Natural killer cell (primary cell): ENCODE data around the gene PAAF1. TPM values are rescaled to one million over a fixed set of nuclear protein-coding genes. Genes with fewer than 3 reads are reported as not detected.

Source experiments
- ATAC-seq, 3 donors: fragments of 150-1000 bp in 2 of 3; fragments of 200-7000 bp in 1 of 3; cut with Tn5 transposase; 1 replicate in 1 of 3; 2 replicates in 2 of 3; pipeline ENCODE4 v1.10.0; 2021; ENCODE audit warnings: mild to moderate bottlenecking in 2 of 3, moderate library complexity in 2 of 3
- DNase-seq, 2 donors: peaks; one replicate each; pipeline versions ENCODE4 v3.0.0 to v3.0.0-alpha.2; 2013 to 2021; ENCODE audit warnings: mixed read lengths in 1 of 2
- H3K27ac ChIP-seq: one replicate; pipeline ENCODE4 v1.5.1; 2013; ENCODE audit warnings: mild to moderate bottlenecking, low read length
- H3K27me3 ChIP-seq: one replicate; pipeline ENCODE4 v1.6.1; 2013; ENCODE audit warnings: low read length; ENCODE audit not compliant: control insufficient read depth, insufficient read depth
- H3K36me3 ChIP-seq: one replicate; pipeline ENCODE4 v1.6.1; 2013; ENCODE audit warnings: low read length; ENCODE audit not compliant: control insufficient read depth, insufficient read depth
- H3K4me1 ChIP-seq: one replicate; pipeline ENCODE4 v1.6.1; 2013; ENCODE audit warnings: low read length; ENCODE audit not compliant: control insufficient read depth, insufficient read depth
- H3K4me3 ChIP-seq: one replicate; pipeline ENCODE4 v1.5.1; 2013; ENCODE audit warnings: low read length
- H3K9me3 ChIP-seq: one replicate; pipeline ENCODE4 v1.6.1; 2013; ENCODE audit warnings: low read length; ENCODE audit not compliant: control insufficient read depth, insufficient read depth
- H3K27ac Mint-ChIP-seq, 2 donors: one replicate each; pipeline ENCODE4 v1.8.0; 2022; ENCODE audit warnings: mild to moderate bottlenecking in 2 of 2, mixed read lengths in 2 of 2, moderate library complexity in 1 of 2
- H3K27me3 Mint-ChIP-seq, 2 donors: one replicate each; pipeline ENCODE4 v1.8.0; 2022; ENCODE audit warnings: low read depth in 2 of 2, mixed read lengths in 2 of 2
- H3K36me3 Mint-ChIP-seq: one replicate; pipeline ENCODE4 v1.8.0; 2022; ENCODE audit warnings: mixed read lengths
- H3K4me1 Mint-ChIP-seq, 2 donors: one replicate each; pipeline ENCODE4 v1.8.0; 2022; ENCODE audit warnings: mixed read lengths in 2 of 2
- H3K4me3 Mint-ChIP-seq: one replicate; pipeline ENCODE4 v1.8.0; 2022; ENCODE audit warnings: mild to moderate bottlenecking, moderate library complexity, mixed read lengths
- H3K9me3 Mint-ChIP-seq, 2 donors: one replicate each; pipeline ENCODE4 v1.8.0; 2022; ENCODE audit warnings: mixed read lengths in 2 of 2
- WGBS: methylation state at CpG from one replicate; pipeline ENCODE4 v1.1.7; 2013; ENCODE audit warnings: missing lambda C conversion rate; ENCODE audit not compliant: insufficient coverage; 5-methylcytosine and 5-hydroxymethylcytosine counted together
- intact Hi-C: fragments of 100-400 bp; cut with micrococcal nuclease; formaldehyde crosslinking; loops from one replicate; pipeline ENCODE4 v1.14.2; 2022
- total RNA-seq, 4 donors: library from RNA; stranded (reverse); fragments of 120-200 nt in 1 of 4; gene quantifications; one replicate each; pipeline versions ENCODE4 v1.2.3 to v1.2.4, GENCODE V29; 2013 to 2022
- TF ChIP-seq, protein P1 (sequence below): fragments of 200-600 bp; IDR thresholded peaks from one replicate; pipeline ENCODE4 v1.8.0; 2022; ENCODE audit warnings: antibody characterized with exemption

The PAAF1 gene
- total RNA-seq, 3 donors from 2014 or later (not counting 1 experiment from before 2014, with no cell fraction given) = 12.0 to 14.9 (median 13.7) TPM

DNA sequence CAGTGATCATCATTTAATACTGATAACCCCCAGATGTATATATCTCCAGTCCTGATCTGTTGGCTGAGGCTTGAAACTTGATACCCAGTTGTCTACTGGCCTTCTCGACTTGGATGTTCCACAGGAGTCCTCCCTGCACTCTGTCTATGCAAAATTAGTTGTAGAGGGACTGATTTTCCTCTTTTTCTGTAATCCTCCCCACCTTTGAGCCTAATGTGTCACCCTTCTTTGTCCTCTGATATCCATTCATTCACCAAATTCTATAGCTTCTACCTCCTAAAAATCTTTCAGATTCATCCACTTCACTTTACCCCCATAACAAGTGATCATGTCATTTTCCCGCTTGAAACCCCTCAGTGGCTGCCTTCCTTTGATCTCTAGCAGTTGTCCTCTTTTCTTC is 16.6 kb upstream of the PAAF1 start:
- no peak overlapping the region for H3K4me3 ChIP-seq
- no peaks in the 10 kb centered on the region for H3K4me1 ChIP-seq
- H3K9me3 ChIP-seq = no peaks in the 10 kb centered on the region
- ATAC-seq = no peak
- H3K27ac ChIP-seq = no peak overlapping the region
- intact Hi-C loops = no loop called here
- Mint-ChIP-seq H3K4me1 (no peaks in the 10 kb centered on the region), H3K36me3 (peaks cover 7% of the 10 kb centered on the region), H3K27me3 (no peaks in the 10 kb centered on the region), H3K4me3 (no peak overlapping the region), H3K9me3 (no peaks in the 10 kb centered on the region), H3K27ac (no peak overlapping the region)
- peaks cover 8% of the 10 kb centered on the region for H3K36me3 ChIP-seq
- TF ChIP-seq, protein P1, sequence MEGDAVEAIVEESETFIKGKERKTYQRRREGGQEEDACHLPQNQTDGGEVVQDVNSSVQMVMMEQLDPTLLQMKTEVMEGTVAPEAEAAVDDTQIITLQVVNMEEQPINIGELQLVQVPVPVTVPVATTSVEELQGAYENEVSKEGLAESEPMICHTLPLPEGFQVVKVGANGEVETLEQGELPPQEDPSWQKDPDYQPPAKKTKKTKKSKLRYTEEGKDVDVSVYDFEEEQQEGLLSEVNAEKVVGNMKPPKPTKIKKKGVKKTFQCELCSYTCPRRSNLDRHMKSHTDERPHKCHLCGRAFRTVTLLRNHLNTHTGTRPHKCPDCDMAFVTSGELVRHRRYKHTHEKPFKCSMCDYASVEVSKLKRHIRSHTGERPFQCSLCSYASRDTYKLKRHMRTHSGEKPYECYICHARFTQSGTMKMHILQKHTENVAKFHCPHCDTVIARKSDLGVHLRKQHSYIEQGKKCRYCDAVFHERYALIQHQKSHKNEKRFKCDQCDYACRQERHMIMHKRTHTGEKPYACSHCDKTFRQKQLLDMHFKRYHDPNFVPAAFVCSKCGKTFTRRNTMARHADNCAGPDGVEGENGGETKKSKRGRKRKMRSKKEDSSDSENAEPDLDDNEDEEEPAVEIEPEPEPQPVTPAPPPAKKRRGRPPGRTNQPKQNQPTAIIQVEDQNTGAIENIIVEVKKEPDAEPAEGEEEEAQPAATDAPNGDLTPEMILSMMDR = no peak
- 76% methylated on average over 2 of the region's 2 CpGs for WGBS
- no peak for DNase-seq
- H3K27me3 ChIP-seq = no peaks in the 10 kb centered on the region

DNA sequence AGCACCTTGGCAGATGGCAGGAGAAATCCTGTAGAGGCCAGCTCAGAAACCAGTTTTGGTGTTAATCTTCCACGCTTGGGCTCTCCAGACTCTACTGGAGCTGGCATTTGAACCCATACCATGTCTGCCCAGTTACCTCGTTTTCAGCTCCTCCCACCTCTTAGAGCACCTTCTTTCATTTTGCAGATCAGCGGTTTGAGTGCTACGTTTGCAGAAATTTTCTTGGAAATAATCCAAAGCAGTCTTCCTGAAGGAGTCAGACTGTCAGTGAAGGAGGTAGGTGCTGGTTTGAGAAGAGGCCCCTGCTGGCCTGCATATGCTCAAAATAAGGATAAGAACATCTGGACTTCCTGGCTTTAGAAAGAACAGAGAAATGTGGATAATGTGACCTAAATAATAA is 13.8 kb upstream of the PAAF1 start:
- DNase-seq (no peak), ATAC-seq (no peak)
- H3K27me3 Mint-ChIP-seq = no peaks in the 10 kb centered on the region
- no peaks in the 10 kb centered on the region for H3K9me3 ChIP-seq
- peak overlapping the region in 1 of 2 donors; percentile 11 for H3K27ac Mint-ChIP-seq
- no peak overlapping the region for H3K27ac ChIP-seq
- H3K36me3 Mint-ChIP-seq = peaks cover 7% of the 10 kb centered on the region
- TF ChIP-seq, protein P1 = no peak
- no peaks in the 10 kb centered on the region for H3K4me1 ChIP-seq
- no peaks in the 10 kb centered on the region for H3K27me3 ChIP-seq
- H3K36me3 ChIP-seq = peaks cover 8% of the 10 kb centered on the region
- no peaks in the 10 kb centered on the region for H3K9me3 Mint-ChIP-seq
- H3K4me1 Mint-ChIP-seq = no peaks in the 10 kb centered on the region
- intact Hi-C loops = no loop called here
- no peak overlapping the region for H3K4me3 ChIP-seq
- H3K4me3 Mint-ChIP-seq = no peak overlapping the region
- 95% methylated on average over 4 of the region's 4 CpGs for WGBS

DNA sequence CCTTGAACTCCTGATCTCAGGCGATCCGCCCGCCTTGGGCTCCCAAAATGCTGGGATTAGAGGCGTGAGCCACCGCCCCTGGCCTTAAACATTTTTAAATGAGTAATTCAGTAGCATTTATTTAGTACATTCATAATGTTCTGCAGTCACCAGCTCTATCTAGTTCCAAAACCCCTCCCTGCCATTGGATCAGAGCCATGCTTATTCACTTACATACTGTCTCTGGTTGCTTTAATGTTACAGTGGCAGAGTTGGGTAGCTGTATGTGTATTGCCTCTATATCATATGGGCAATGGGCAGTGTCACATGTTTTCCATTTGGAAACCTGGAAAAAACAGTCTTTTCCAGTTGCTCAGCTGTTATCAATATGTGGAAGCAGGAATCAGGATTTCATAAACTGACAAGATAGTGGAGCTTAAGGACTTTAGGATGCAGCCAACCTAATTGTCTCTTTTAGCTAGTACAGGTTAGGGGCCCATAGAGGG is 10.7 kb upstream of the PAAF1 start:
- Mint-ChIP-seq H3K27me3 (no peaks in the 10 kb centered on the region), H3K4me1 (no peaks in the 10 kb centered on the region), H3K9me3 (no peaks in the 10 kb centered on the region), H3K4me3 (no peak overlapping the region), H3K36me3 (no peaks in the 10 kb centered on the region), H3K27ac (no peak overlapping the region)
- DNase-seq (no peak), ATAC-seq (no peak)
- Histone ChIP-seq H3K27me3 (no peaks in the 10 kb centered on the region), H3K4me1 (no peaks in the 10 kb centered on the region), H3K36me3 (no peaks in the 10 kb centered on the region), H3K4me3 (no peak overlapping the region), H3K27ac (no peak overlapping the region), H3K9me3 (no peaks in the 10 kb centered on the region)
- WGBS = 97% methylated on average over 5 of the region's 5 CpGs
- intact Hi-C loops = no loop called here
- TF ChIP-seq, protein P1 = no peak

DNA sequence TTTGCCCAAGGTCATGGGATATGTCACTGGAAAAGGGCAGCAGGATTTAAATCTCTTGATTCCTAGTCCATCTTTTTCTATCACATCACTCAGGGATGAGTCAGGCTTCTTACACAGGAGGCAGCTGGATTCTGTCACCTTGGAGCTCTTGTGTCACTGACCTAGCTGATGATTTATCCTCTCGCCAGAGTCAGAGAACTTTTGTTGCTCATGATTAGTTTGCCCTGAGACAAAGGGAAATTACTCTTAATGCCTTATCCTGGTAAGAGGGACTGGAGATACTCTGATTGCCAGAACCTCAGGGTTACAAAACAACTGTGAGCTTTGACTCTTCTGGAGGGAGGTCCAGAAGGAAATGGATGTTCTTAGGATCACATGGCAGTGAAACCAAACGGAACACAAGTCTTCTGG is 10.2 kb upstream of the PAAF1 start:
- Mint-ChIP-seq H3K9me3 (no peaks in the 10 kb centered on the region), H3K27me3 (no peaks in the 10 kb centered on the region), H3K4me3 (no peak overlapping the region), H3K4me1 (no peaks in the 10 kb centered on the region), H3K36me3 (no peaks in the 10 kb centered on the region), H3K27ac (no peak overlapping the region)
- ATAC-seq (no peak), DNase-seq (no peak)
- H3K27ac ChIP-seq = no peak overlapping the region
- H3K36me3 ChIP-seq = peaks cover 1% of the 10 kb centered on the region
- no peak overlapping the region for H3K4me3 ChIP-seq
- TF ChIP-seq, protein P1 = no peak
- H3K27me3 ChIP-seq = no peaks in the 10 kb centered on the region
- 64% methylated on average over 2 of the region's 2 CpGs for WGBS
- intact Hi-C loops = no loop called here
- H3K4me1 ChIP-seq = no peaks in the 10 kb centered on the region
- no peaks in the 10 kb centered on the region for H3K9me3 ChIP-seq
